GM18526 (cell line): ENCODE measurements around the gene FURIN.

Source experiments
- POLR2A ChIP-seq: IDR thresholded peaks from 3 replicates; pipeline ENCODE4 v1.6.1; 2011; ENCODE audit not compliant: insufficient read length; ENCODE audit errors: extremely low read depth

The FURIN gene

DNA sequence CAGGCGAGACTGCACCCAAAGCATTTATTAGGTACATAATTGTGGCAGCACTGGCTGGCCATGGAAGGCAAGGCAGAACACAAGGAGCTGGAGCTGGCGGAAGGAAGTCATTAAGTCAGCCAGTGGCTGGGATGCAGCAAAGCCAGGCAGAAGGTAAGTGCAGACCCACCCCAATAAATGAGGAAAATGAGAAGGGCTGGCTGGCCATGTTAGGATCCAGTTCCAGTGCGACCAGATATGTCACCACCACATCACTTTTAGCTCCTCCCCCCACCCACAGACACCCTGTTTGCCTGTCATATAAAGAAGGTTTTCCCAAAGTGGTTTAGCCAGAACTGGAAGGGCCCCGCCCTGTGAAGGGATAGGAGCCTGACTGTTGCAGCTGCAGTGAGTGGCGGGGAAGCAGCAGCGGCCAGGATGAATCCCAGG, at the start of gene FURIN:
TSS of gene FURIN (plus strand) at position 328 of the 429 bp plus-strand sequence. CDS start 7,153 bp downstream, outside the sequence.
- no peak for TF ChIP-seq POLR2A

GRCh38 chr15:90819390-90819789, 49.0 kb upstream of the FURIN start:
- TF ChIP-seq POLR2A: no peak

GRCh38 chr15:90819850-90820249, 48.5 kb upstream of the FURIN start:
- TF ChIP-seq POLR2A: no peak

- no peak for TF ChIP-seq POLR2A
Measured at GRCh38 chr15:90820481-90820880, 47.9 kb upstream of the FURIN start.

DNA sequence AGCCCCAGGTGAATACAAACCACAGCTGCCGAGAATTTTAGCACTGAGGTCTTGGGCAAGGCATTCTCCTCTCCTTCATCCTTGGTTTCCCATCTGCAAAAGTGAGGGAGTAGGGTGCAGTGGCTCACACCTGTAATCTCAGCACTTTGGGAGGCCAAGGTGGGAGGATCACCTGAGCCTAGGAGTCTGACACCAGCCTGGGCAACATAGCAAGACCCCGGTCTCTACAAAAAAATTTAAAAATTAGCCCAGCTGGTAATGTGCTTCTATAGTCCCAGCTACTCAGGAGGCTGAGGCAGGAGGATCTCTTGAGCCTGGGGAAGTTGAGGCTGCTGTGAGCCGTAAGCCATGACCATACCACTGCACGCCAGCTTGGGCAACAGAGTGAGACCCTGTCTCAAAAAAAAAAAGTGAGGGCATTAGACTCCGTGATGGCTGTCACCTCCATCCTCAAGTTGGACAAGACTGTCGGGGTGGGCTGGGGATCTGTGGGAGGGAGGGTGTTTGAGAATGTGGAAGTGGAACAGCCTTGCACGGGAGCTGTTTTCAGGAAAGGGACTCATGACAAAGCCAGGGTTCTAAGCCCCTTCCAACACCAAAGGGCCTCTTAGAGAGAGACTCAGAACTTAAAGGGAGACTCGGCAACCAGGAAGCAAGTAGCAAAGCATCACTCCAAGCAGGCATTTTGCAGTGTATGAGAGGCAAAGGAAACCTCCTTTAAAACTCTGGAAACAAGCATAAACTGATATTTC, 46.0 kb upstream of the FURIN start:
- TF ChIP-seq POLR2A: no peak

- no peak for TF ChIP-seq POLR2A
Measured at GRCh38 chr15:90823455-90823974, 44.9 kb upstream of the FURIN start.

DNA sequence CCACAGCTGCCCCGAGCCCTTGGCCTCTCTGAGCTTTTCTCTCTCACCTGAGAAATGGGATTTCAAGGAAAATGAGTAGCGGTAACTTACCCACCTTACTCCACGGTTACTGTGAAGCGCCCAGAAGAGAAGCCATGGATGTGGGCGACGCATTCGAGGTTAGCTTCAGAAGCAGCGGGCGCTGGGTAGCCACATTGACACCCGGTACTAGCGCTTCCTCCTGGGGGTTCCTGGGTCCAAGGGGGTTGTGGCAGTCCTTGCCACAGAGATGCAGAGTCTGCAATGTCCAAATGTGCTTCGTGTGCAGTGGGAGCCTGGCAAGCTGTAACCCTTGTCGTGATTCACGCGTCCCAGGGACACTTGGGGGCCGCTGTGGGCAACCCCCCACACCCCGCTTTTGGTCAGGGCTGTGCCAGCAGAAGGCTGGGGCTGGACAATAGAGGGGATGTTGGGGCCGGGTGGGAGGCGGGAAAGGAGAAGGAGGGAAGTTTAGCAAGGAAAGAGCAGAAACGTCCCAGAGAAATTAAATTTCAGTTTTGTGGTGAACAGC, 41.4 kb upstream of the FURIN start:
- no peak for TF ChIP-seq POLR2A

DNA sequence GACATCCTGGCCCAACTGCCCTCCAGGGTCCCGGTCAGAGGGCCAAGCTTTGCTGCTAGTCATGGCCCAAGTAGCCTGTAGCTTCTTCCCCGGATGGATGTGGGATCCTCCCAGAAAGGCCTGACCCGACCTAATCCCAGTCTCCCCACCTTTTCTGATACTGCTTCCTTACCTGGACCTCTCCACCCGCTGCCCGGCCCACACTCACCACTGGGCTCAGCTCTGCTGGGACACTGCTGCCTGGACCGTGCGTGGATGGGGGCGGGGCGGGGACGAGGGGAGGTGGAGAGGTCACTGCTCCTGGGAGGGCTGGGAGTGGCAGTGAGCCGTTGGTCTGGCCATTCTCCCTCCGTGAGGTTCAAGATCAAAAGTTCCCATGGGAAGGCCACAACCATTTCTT, 40.3 kb upstream of the FURIN start:
- no peak for TF ChIP-seq POLR2A

DNA sequence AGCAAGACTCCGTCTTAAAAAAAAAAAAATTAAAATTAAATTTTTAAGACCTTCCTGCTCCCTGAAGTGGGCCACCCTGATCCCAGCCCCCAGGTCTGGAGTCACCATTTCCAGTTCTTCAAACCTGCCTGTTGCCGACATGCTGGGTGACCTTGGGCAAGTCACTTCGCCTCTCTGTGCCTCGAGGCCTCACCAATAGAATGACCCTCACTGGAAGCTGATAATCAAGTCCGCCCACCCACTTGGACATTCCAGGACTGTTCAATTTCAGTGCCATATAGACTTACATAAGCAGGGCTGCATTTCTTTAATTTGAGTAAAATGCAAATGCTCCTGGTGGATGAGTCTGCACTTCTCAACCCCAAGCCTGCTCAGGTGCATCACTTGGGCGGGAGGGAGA, 39.3 kb upstream of the FURIN start:
- no peak for TF ChIP-seq POLR2A

DNA sequence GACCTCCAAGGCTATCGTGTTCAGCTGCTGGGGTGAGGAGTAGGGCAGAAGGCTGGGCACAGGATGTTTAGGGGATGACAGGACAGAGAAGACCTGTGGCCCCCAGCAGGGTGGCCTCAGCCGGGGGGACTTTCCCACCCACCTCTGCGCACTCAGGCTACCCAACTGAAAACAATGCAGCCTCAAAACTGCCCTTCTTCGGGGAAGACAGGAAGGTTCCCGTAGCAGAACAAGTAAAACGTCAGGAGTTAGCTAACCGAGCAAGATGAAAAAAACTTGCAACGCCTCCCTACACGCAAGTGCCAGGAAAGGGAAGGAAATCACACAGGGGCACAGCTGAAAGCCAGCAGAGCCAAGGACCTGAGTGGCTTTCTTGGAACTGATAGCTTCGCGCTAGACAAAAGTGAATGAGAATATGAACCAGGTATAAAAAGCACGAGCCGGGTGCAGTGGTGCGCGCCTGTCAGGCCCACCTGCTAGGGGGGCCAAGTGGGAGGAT, 38.4 kb upstream of the FURIN start:
- TF ChIP-seq POLR2A: no peak

GRCh38 chr15:90834626-90835025, 33.8 kb upstream of the FURIN start:
- no peak for TF ChIP-seq POLR2A

DNA sequence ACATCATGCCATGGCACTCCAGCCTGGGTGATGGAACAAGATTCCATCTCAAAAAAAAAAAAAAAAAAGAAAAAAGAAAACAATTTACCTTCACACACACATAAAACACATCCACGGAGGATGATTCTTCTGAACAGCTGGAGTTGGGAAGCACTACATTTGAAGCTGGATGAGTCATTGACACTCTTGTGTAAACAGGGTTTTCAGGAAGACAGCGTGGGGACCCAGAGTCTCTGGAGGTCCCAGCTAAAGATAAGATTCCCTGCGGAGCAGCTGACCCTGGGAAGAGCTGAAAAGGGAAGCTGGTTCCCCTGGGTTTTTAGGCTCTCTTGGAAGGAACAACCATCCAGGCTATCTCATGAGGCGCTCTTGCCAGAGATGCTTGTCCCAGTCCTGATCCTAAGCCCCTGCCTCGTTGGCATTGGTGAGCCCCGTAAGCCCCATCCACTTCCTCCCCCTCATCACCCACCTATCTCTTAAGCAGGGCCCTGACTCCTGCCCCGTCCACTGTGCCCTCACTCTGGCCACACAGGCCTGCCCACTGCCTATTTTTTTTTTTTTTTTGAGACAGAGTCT, 32.0 kb upstream of the FURIN start:
- TF ChIP-seq POLR2A: no peak

DNA sequence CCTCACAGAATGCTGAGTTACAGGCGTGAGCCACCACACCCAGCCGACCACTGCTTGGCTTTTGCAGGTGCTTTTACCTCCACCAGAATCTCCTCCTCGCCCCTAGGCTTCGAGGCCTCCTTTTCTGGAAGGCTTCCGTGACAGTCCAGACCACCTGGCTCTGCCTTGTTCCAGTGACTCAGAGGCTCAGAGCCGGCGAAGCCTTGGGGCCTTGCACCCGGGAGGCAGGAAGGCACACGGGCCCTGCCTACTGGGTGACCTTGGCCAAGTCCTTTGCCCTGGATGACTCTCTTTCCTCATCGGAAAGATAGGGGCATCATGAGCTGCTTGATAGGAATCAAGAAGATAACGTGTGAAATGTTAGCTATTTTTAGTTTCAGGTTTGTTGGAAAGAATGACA, 31.3 kb upstream of the FURIN start:
- TF ChIP-seq POLR2A: no peak

DNA sequence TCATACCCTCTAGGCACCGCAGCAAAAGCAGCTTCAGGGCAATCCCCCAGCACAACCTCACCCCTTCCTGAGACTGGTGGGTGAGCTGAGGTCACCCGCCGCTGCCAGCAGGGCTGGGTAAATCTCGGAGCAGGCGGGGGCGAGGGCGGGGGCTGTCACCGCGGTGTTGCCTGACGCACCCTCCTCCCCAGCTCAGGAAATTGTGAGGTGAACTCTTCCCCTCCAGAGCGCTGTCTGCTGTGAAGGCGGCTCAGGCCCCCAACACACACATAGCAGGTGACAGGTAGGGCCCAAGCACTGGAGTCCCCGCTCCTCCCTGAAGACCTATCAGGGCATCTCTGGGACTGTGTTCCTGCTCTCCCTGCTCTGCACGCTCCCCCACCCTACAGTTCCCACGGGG, 30.2 kb upstream of the FURIN start:
- TF ChIP-seq POLR2A: no peak

GRCh38 chr15:90838544-90838943, 29.8 kb upstream of the FURIN start:
- TF ChIP-seq POLR2A: no peak
